ENCODE measurements around the gene PPM1N. TPM values are rescaled to one million over a fixed set of nuclear protein-coding genes. Genes with fewer than 3 reads are reported as not detected.

The PPM1N gene
- total and polyA plus RNA-seq, 2 experiments from 2014 or later = 0.40 to 0.59 TPM

GRCh38 chr19:45473367-45473681 is 24.9 kb upstream of the PPM1N start:
- no peak overlapping the region for H3K4me3 ChIP-seq
- peaks cover 16% of the 10 kb centered on the region for H3K27me3 ChIP-seq
- H4K20me1 ChIP-seq (ENCODE audit: insufficient read depth, poor library complexity, severe bottlenecking) = no peaks in the 10 kb centered on the region
- H3K9me3 ChIP-seq (ENCODE audit: low read depth) = no peaks in the 10 kb centered on the region
- no peak overlapping the region for H2AFZ ChIP-seq
- no peak for DNase-seq (ENCODE audit: low spot score)
- H3K27ac ChIP-seq = no peak overlapping the region
- H3K9me2 ChIP-seq (replicated peaks; ENCODE audit: insufficient read depth) = no peaks in the 10 kb centered on the region
- no peaks in the 10 kb centered on the region for H3K4me1 ChIP-seq (ENCODE audit: insufficient read depth)
- WGBS (ENCODE audit: low lambda C conversion rate, missing lambda C conversion rate) = 45% methylated on average over 4 of the region's 5 CpGs
- H3K4me2 ChIP-seq = no peak overlapping the region
- H3K36me3 ChIP-seq (replicated peaks; ENCODE audit: insufficient read depth, low read depth) = no peaks in the 10 kb centered on the region
- H3K79me2 ChIP-seq = no peaks in the 10 kb centered on the region
- no peak for TF ChIP-seq EZH2 (IDR thresholded peaks at IDR 0.05; ENCODE audit: borderline replicate concordance)
- TF ChIP-seq, protein P1, sequence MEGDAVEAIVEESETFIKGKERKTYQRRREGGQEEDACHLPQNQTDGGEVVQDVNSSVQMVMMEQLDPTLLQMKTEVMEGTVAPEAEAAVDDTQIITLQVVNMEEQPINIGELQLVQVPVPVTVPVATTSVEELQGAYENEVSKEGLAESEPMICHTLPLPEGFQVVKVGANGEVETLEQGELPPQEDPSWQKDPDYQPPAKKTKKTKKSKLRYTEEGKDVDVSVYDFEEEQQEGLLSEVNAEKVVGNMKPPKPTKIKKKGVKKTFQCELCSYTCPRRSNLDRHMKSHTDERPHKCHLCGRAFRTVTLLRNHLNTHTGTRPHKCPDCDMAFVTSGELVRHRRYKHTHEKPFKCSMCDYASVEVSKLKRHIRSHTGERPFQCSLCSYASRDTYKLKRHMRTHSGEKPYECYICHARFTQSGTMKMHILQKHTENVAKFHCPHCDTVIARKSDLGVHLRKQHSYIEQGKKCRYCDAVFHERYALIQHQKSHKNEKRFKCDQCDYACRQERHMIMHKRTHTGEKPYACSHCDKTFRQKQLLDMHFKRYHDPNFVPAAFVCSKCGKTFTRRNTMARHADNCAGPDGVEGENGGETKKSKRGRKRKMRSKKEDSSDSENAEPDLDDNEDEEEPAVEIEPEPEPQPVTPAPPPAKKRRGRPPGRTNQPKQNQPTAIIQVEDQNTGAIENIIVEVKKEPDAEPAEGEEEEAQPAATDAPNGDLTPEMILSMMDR (IDR thresholded peaks at IDR 0.05; ENCODE audit: poor library complexity) = no peak
- TF ChIP-seq EZH2phosphoT487 (IDR thresholded peaks at IDR 0.05; ENCODE audit: low read depth, severe bottlenecking, unreplicated experiment) = no peak

- peak; percentile 34 for DNase-seq (ENCODE audit: low spot score)
- Histone ChIP-seq H3K27ac (no peak overlapping the region), H3K4me3 (no peak overlapping the region), H4K20me1 (ENCODE audit: insufficient read depth, poor library complexity, severe bottlenecking) (no peaks in the 10 kb centered on the region), H2AFZ (no peak overlapping the region), H3K9me3 (ENCODE audit: low read depth) (no peaks in the 10 kb centered on the region), H3K9me2 (replicated peaks; ENCODE audit: insufficient read depth) (no peaks in the 10 kb centered on the region), H3K27me3 (peaks cover 16% of the 10 kb centered on the region), H3K4me1 (ENCODE audit: insufficient read depth) (no peaks in the 10 kb centered on the region), H3K79me2 (no peaks in the 10 kb centered on the region), H3K36me3 (replicated peaks; ENCODE audit: insufficient read depth, low read depth) (no peaks in the 10 kb centered on the region), H3K4me2 (no peak overlapping the region)
- WGBS (ENCODE audit: low lambda C conversion rate, missing lambda C conversion rate) = 83% methylated on average over 27 of the region's 27 CpGs
- TF ChIP-seq EZH2phosphoT487 (IDR thresholded peaks at IDR 0.05; ENCODE audit: low read depth, severe bottlenecking, unreplicated experiment) = no peak
- TF ChIP-seq, protein P1 (IDR thresholded peaks at IDR 0.05; ENCODE audit: poor library complexity) = no peak
- no peak for TF ChIP-seq EZH2 (IDR thresholded peaks at IDR 0.05; ENCODE audit: borderline replicate concordance)
These were observed 24.3 kb upstream of the PPM1N start for GRCh38 chr19:45473682-45474605.

- H2AFZ ChIP-seq = no peak overlapping the region
- H3K36me3 ChIP-seq (replicated peaks; ENCODE audit: insufficient read depth, low read depth) = no peaks in the 10 kb centered on the region
- no peaks in the 10 kb centered on the region for H3K9me3 ChIP-seq (ENCODE audit: low read depth)
- H4K20me1 ChIP-seq (ENCODE audit: insufficient read depth, poor library complexity, severe bottlenecking) = no peaks in the 10 kb centered on the region
- no peaks in the 10 kb centered on the region for H3K79me2 ChIP-seq
- H3K4me1 ChIP-seq (ENCODE audit: insufficient read depth) = no peaks in the 10 kb centered on the region
- TF ChIP-seq EZH2phosphoT487 (IDR thresholded peaks at IDR 0.05; ENCODE audit: low read depth, severe bottlenecking, unreplicated experiment) = no peak
- TF ChIP-seq, protein P1 (IDR thresholded peaks at IDR 0.05; ENCODE audit: poor library complexity) = no peak
- TF ChIP-seq EZH2 (IDR thresholded peaks at IDR 0.05; ENCODE audit: borderline replicate concordance) = no peak
- 85% methylated on average over 28 of the region's 28 CpGs for WGBS (ENCODE audit: low lambda C conversion rate, missing lambda C conversion rate)
- no peak overlapping the region for H3K4me3 ChIP-seq
- H3K27me3 ChIP-seq = peaks cover 16% of the 10 kb centered on the region
- DNase-seq (ENCODE audit: low spot score) = peak; percentile 29
- no peaks in the 10 kb centered on the region for H3K9me2 ChIP-seq (replicated peaks; ENCODE audit: insufficient read depth)
- no peak overlapping the region for H3K4me2 ChIP-seq
- H3K27ac ChIP-seq = no peak overlapping the region
These were observed 23.4 kb upstream of the PPM1N start for GRCh38 chr19:45474606-45475521.

All from hepatocyte (in vitro differentiated cells).